Heart right ventricle (tissue), 16 donors: ENCODE results near the gene TBRG1. TPM values are rescaled to one million over a fixed set of nuclear protein-coding genes. Genes with fewer than 3 reads are reported as not detected.

Source experiments
- ATAC-seq, 8 donors: fragments of 200-7000 bp; cut with Tn5 transposase; one replicate each; pipeline ENCODE4 v1.9.1; 2020; ENCODE audit warnings: mild to moderate bottlenecking in 8 of 8, moderate library complexity in 8 of 8, moderate number of reproducible peaks in 1 of 8
- DNase-seq, 2 donors: peaks; one replicate each; pipeline ENCODE4 v3.0.0-alpha.2; 2020
- H3K27ac ChIP-seq, 10 donors: fragments of 200-600 bp; sonication (generic) in 2 of 10; one replicate each; pipeline versions ENCODE4 v1.5.0 to v1.8.0; 2020 to 2022; ENCODE audit warnings: mild to moderate bottlenecking in 3 of 10
- H3K27me3 ChIP-seq, 7 donors: fragments of 200-600 bp; one replicate each; pipeline ENCODE4 v1.8.0; 2021 to 2022; ENCODE audit warnings: mild to moderate bottlenecking in 2 of 7
- H3K36me3 ChIP-seq, 9 donors: fragments of 200-600 bp; sonication (generic) in 1 of 9; one replicate each; pipeline versions ENCODE4 v1.5.0 to v1.8.0; 2020 to 2022; ENCODE audit warnings: mild to moderate bottlenecking in 2 of 9
- H3K4me1 ChIP-seq, 9 donors: fragments of 200-600 bp; sonication (generic) in 1 of 9; one replicate each; pipeline versions ENCODE4 v1.5.0 to v1.8.0; 2020 to 2022; ENCODE audit warnings: mild to moderate bottlenecking in 4 of 9
- H3K4me3 ChIP-seq, 10 donors: fragments of 200-600 bp; sonication (generic) in 2 of 10; one replicate each; pipeline versions ENCODE4 v1.5.0 to v1.8.0; 2020 to 2022; ENCODE audit warnings: mild to moderate bottlenecking in 7 of 10, moderate library complexity in 2 of 10
- H3K9me3 ChIP-seq, 11 donors: fragments of 200-600 bp in 10 of 11; sonication (generic) in 2 of 11; one replicate each; pipeline versions ENCODE4 v1.5.0 to v1.8.0; 2013 to 2022; ENCODE audit warnings: mild to moderate bottlenecking in 2 of 11, control low read depth in 1 of 11, moderate library complexity in 1 of 11
- CTCF ChIP-seq, 9 donors: fragments of 200-600 bp; sonication (generic) in 2 of 9; IDR thresholded peaks; one replicate each; pipeline versions ENCODE4 v1.5.0 to v1.8.0; 2021 to 2022; ENCODE audit warnings: antibody characterized with exemption in 9 of 9, mild to moderate bottlenecking in 5 of 9, moderate library complexity in 1 of 9
- WGBS, 2 donors: extraction: QIAGEN DNeasy Blood & Tissue Kit; methylation state at CpG; one replicate each; pipeline ENCODE4 v1.1.7; 2013; ENCODE audit warnings: inconsistent platforms in 1 of 2; 5-methylcytosine and 5-hydroxymethylcytosine counted together
- intact Hi-C, 10 donors: fragments of 100-400 bp; cut with DNase I; formaldehyde crosslinking; loops; one replicate each; pipeline versions ENCODE4 v1.11.1 to v1.14.2; 2022
- polyA plus RNA-seq, 2 donors: library from polyadenylated mRNA; stranded (reverse); fragments of 200-250 nt; gene quantifications; one replicate each; pipeline ENCODE4 v1.2.3, GENCODE V29; 2013
- total RNA-seq, 10 donors: library from RNA; stranded (reverse); fragmentation: NEBNext Ultra II Directional in 3 of 10; extraction: Animal tissue kit (Norgen Biotek cat#: 25700) in 3 of 10; gene quantifications; one replicate each; pipeline versions ENCODE4 v1.2.1 to v1.2.4, GENCODE V29; 2021 to 2023
- donor health status: Arrhythmogenic right ventricular cardiomyopathy.
- donor health status: ischemic (EF 13 %, LVEDD 7.1; RV severe dilation, severe dysfunction).
- donor health status: healthy with polysubstance abuse.
- donor health status: DM: no; HTN: yes; CAD: no.
- donor health status: DM: no; HTN: no; CAD: no.
- donor health status: ischemic (EF 25% LVEDD 6.9; RV normal size, moderate dysfunction).
- donor health status: ischemic (EF 25% LVEDD 5.7; RV mildly dilated, moderate dysfunction).
- donor health status: healthy.
- donor health status: DM: yes; HTN: yes; CAD: no.
- donor health status: Ischemic cardiomyopathy.
- donor health status: ischemic (EF 35%, LVEDD 5.7; RV mildly dilated, moderate dysfunction).
- donor health status: nonischemic (EF 11% LVEDD 7.7; RV severe dilation, severe dysfunction).
- donor health status: DM: yes; HTN: yes; CAD: no.
- donor health status: PGD.
- donor health status: ischemic (EF 29% LVEDD 5.4; RV normal size, mild dysfunction).
- donor health status: nonischemic (EF 23%, LVEDD 6.1; RV moderate dilation, normal function).

The TBRG1 gene
- total and polyA plus RNA-seq, 12 donors, result 16.4 to 21.5 (median 19.2) TPM

GRCh38 chr11:124638500-124638899, 15.8 kb downstream of the TBRG1 start:
- WGBS, 2 donors, result 69 to 71% methylated on average over 3 of the region's 3 CpGs
- DNase-seq, result no peak
- no peaks in the 10 kb centered on the region for H3K9me3 ChIP-seq
- intact Hi-C loops, result no loop called here
- peaks cover 0 to 72% (median 26%) of the 10 kb centered on the region in 9 donors for H3K36me3 ChIP-seq
- no peak for ATAC-seq
- H3K27ac ChIP-seq, result no peak overlapping the region
- H3K4me1 ChIP-seq, result no peaks in the 10 kb centered on the region
- no peaks in the 10 kb centered on the region for H3K27me3 ChIP-seq
- H3K4me3 ChIP-seq, result no peak overlapping the region
- no peak for TF ChIP-seq CTCF (IDR thresholded peaks at IDR 0.05)

- H3K36me3 ChIP-seq, result peaks cover 0 to 65% (median 22%) of the 10 kb centered on the region in 9 donors
- 71 to 83% methylated on average over 1 of the region's 1 CpG for WGBS, 2 donors
- H3K4me3 ChIP-seq, result no peak overlapping the region
- H3K9me3 ChIP-seq, result no peaks in the 10 kb centered on the region
- H3K27me3 ChIP-seq, result no peaks in the 10 kb centered on the region
- intact Hi-C loops, result no loop called here
- ATAC-seq (no peak), DNase-seq (no peak)
- H3K4me1 ChIP-seq, result peaks cover 0 to 4% (median 0%) of the 10 kb centered on the region in 9 donors
- no peak for TF ChIP-seq CTCF (IDR thresholded peaks at IDR 0.05)
- no peak overlapping the region for H3K27ac ChIP-seq
Observed at GRCh38 chr11:124639186-124639585, 16.5 kb downstream of the TBRG1 start.

- H3K36me3 ChIP-seq, result peaks cover 0 to 50% (median 22%) of the 10 kb centered on the region in 9 donors
- TF ChIP-seq CTCF (IDR thresholded peaks at IDR 0.05), result no peak
- DNase-seq (no peak), ATAC-seq (no peak)
- H3K4me3 ChIP-seq, result no peak overlapping the region
- no peaks in the 10 kb centered on the region for H3K27me3 ChIP-seq
- no peak overlapping the region for H3K27ac ChIP-seq
- WGBS, 2 donors, result 88 to 90% methylated on average over 5 of the region's 5 CpGs
- intact Hi-C loops, result loop anchor here in 2 of 10 donors (10.0 kb wide), 2 partner anchors 194 to 224 kb away; partner anchors contain the start of gene ROBO3 (in 1 of the 2)
- H3K9me3 ChIP-seq, result no peaks in the 10 kb centered on the region
- peaks cover 0 to 12% (median 6%) of the 10 kb centered on the region in 9 donors for H3K4me1 ChIP-seq
Observed at GRCh38 chr11:124640666-124641065, 18.0 kb downstream of the TBRG1 start.

- H3K27me3 ChIP-seq, result no peaks in the 10 kb centered on the region
- 92 to 98% methylated on average over 3 of the region's 3 CpGs for WGBS, 2 donors
- H3K27ac ChIP-seq, result no peak overlapping the region
- no peak overlapping the region for H3K4me3 ChIP-seq
- H3K9me3 ChIP-seq, result no peaks in the 10 kb centered on the region
- DNase-seq (no peak), ATAC-seq (no peak)
- TF ChIP-seq CTCF (IDR thresholded peaks at IDR 0.05), result no peak
- intact Hi-C loops, result loop anchor here in 3 of 10 donors (2.0 to 10.0 kb wide), 3 partner anchors 192 to 222 kb away; partner anchors contain the start of gene ROBO3 (in 1 of the 3)
- peaks cover 0 to 34% (median 9%) of the 10 kb centered on the region in 9 donors for H3K36me3 ChIP-seq
- H3K4me1 ChIP-seq, result peaks cover 0 to 12% (median 6%) of the 10 kb centered on the region in 9 donors
Observed at GRCh38 chr11:124642628-124643027, 20.0 kb downstream of the TBRG1 start.
